ENCODE results near the gene NTRK1. TPM values are rescaled to one million over a fixed set of nuclear protein-coding genes. Genes with fewer than 3 reads are reported as not detected.
A peak's percentile ranks its signal among the peaks of the same experiment; 100 is the strongest.

Gene NTRK1
- total RNA-seq, 4 donors from 2014 or later, result 0.57 TPM; not detected in 3

- H3K27me3 ChIP-seq, result peaks cover 0 to 14% of the 10 kb centered on the region in 2 donors
- no peak overlapping the region for H3K4me3 ChIP-seq
- peaks cover 0 to 16% (median 1%) of the 10 kb centered on the region in 4 donors for H3K4me1 ChIP-seq
- no peak for DNase-seq
- no peaks in the 10 kb centered on the region for H3K36me3 ChIP-seq
- H3K27ac ChIP-seq, result no peak overlapping the region
- no peak for TF ChIP-seq CTCF (IDR thresholded peaks at IDR 0.05)
- no peak for TF ChIP-seq POLR2A (IDR thresholded peaks at IDR 0.05)
- no peaks in the 10 kb centered on the region for H3K9me3 ChIP-seq
Observed at GRCh38 chr1:156847591-156848460, 12.8 kb upstream of the NTRK1 start.

GRCh38 chr1:156848461-156849150 lies 12.1 kb upstream of the NTRK1 start:
- Histone ChIP-seq H3K4me1 (peaks cover 0 to 16% (median 1%) of the 10 kb centered on the region in 4 donors), H3K27me3 (peaks cover 0 to 14% of the 10 kb centered on the region in 2 donors), H3K27ac (no peak overlapping the region), H3K9me3 (no peaks in the 10 kb centered on the region), H3K36me3 (no peaks in the 10 kb centered on the region), H3K4me3 (no peak overlapping the region)
- peak; percentile 69 to 92 (median 71) for DNase-seq
- no peak for TF ChIP-seq CTCF (IDR thresholded peaks at IDR 0.05)
- TF ChIP-seq POLR2A (IDR thresholded peaks at IDR 0.05), result no peak

- TF ChIP-seq POLR2A (IDR thresholded peaks at IDR 0.05) (no peak), CTCF (IDR thresholded peaks at IDR 0.05) (no peak)
- no peak overlapping the region for H3K4me3 ChIP-seq
- H3K27me3 ChIP-seq, result peaks cover 0 to 10% of the 10 kb centered on the region in 2 donors
- no peak for DNase-seq
- no peak overlapping the region for H3K27ac ChIP-seq
- peaks cover 0 to 16% (median 1%) of the 10 kb centered on the region in 4 donors for H3K4me1 ChIP-seq
- no peaks in the 10 kb centered on the region for H3K9me3 ChIP-seq
- H3K36me3 ChIP-seq, result no peaks in the 10 kb centered on the region
Observed at GRCh38 chr1:156849151-156849496, 11.5 kb upstream of the NTRK1 start.

- Histone ChIP-seq H3K9me3 (no peaks in the 10 kb centered on the region), H3K27ac (no peak overlapping the region), H3K4me3 (no peak overlapping the region), H3K36me3 (no peaks in the 10 kb centered on the region), H3K27me3 (no peaks in the 10 kb centered on the region), H3K4me1 (peaks cover 0 to 5% (median 1%) of the 10 kb centered on the region in 4 donors)
- TF ChIP-seq CTCF (IDR thresholded peaks at IDR 0.05), result no peak
- no peak for TF ChIP-seq POLR2A (IDR thresholded peaks at IDR 0.05)
- DNase-seq, result no peak
Observed at GRCh38 chr1:156851779-156852417, 8.8 kb upstream of the NTRK1 start.

GRCh38 chr1:156852418-156852874 lies 8.2 kb upstream of the NTRK1 start:
- DNase-seq, result no peak
- no peaks in the 10 kb centered on the region for H3K9me3 ChIP-seq
- no peak overlapping the region for H3K27ac ChIP-seq
- H3K4me3 ChIP-seq, result no peak overlapping the region
- TF ChIP-seq POLR2A (IDR thresholded peaks at IDR 0.05) (no peak), CTCF (IDR thresholded peaks at IDR 0.05) (no peak)
- H3K36me3 ChIP-seq, result no peaks in the 10 kb centered on the region
- H3K4me1 ChIP-seq, result peaks cover 0 to 5% (median 1%) of the 10 kb centered on the region in 4 donors
- no peaks in the 10 kb centered on the region for H3K27me3 ChIP-seq
